Activated naive CD4-positive, alpha-beta T cell (primary cell): Measurements from ENCODE around the gene GMNC.

ENCODE experiments used
- DNase-seq, 4 experiments: peaks; one replicate each; lab custom pipeline; 2025; lab: John Stamatoyannopoulos, UW

The GMNC gene

GRCh38 chr3:190848870-190849269 is 13.6 kb downstream of the GMNC start:
- DNase-seq: no peak

- no peak for DNase-seq
Measured at GRCh38 chr3:190847436-190847835, 15.1 kb downstream of the GMNC start.

- no peak for DNase-seq
Measured at GRCh38 chr3:190840146-190840545, 22.3 kb downstream of the GMNC start.

- no peak for DNase-seq
Measured at GRCh38 chr3:190831225-190831624, 31.3 kb downstream of the GMNC start.

GRCh38 chr3:190830031-190830430 is 32.5 kb downstream of the GMNC start:
- no peak for DNase-seq

GRCh38 chr3:190826018-190826417 is 36.5 kb downstream of the GMNC start:
- DNase-seq: no peak

DNA sequence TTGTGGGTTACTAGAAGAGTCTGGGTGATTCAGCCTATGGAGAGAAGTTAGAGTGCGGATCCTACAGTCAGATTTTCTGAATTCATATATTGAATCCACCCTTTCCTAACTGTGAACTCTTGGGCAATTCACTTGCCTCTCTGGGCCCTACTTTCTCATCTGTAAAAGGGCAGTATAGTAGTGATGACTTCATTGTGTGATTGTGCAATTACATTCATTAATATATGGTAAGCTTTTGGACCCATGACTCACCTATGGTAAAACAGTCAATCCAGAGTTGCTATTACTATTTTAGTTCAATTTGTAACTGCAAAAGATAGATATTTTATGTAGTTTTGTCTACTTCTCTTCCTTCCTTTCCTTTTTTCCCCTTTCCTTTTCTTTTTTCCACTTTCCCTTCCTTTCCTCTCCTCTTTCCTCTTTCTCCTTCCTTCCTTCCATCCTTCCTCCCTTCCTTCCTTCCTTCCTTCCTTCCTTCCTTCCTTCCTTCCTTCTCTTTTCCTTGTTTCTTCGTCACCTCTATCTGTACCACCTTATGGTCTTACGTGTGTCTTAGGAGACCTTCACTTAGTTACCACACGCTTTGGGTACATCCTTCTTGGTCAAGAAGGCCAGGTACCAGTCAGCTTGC is 37.0 kb downstream of the GMNC start:
- no peak for DNase-seq

- DNase-seq: no peak
Measured at GRCh38 chr3:190811775-190812480, 50.6 kb downstream of the GMNC start.

DNA sequence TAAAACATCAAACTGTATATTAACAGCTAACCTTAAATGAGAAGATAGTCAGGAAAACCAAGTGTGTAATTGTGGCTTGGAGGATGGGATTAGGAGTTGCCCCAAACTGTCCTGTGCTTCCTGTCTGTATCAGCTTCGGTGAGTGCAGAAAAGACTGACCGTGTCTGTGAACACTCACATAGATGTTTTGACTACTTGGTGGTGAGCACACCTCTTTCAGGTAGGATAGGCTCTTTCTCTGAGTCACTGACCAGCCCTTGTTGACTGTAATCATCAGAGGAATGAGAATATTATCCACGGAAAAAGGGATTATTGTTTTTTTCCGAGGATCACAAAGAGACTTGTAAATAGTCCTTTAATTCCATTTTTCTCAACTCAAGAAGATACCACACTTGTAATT is 51.5 kb downstream of the GMNC start:
- no peak for DNase-seq

DNA sequence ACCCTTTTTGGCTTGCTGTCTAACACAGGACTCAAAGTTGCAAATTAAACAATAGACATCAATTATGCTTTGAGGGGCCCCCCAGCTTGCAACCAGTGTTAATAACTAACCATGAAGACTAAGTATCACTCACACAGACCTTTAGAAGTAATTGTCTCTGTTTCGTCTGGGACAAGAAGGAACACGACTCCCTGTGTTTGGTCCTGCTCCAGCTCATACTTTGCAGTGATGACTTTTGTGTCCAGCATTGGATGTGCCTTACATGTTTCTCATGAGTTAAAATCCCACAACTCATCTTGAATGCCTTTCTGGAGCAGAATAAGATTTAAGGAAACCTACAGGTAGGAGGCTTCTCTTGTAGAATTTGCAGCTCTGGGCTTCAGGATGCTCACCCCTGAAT is 53.1 kb downstream of the GMNC start:
- no peak for DNase-seq

DNA sequence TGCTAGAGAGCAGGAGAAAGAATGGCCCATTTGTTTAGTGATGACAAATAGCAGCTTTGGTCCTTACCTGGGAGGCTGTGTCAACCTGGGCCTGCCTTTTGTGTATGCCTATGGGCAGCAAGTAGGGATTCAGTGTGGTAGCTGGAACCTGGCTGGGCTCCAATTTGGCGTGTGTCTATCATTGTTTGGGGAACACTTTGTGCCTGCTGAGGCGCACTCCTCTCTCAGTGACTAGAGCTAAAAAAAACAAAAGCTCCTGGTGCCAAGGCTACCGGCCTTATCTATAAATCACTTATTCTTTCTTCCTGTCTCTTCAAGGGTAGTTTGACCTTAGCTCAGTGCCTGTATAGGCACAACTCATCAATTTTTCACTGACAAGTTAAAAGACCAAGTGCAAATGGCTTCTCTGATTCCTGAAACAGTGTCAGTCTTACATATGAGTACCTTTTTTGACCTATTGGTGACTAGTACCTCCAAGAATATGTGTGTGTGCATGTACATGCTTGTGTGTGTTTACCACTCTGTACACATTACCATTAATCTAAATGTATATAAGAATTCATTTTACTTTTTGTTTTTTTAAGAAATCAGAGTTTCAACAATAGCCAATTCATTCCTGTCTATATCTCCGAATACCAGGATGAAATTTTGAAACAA is 54.6 kb downstream of the GMNC start:
- DNase-seq: no peak
